Measurements from ENCODE around the gene MAP4K2.
"Not testable (repeated sequence)": the region's sequence is repeated elsewhere in the genome, so short reads cannot be mapped to it uniquely, and the experiment has no call there.

The MAP4K2 gene

GRCh38 chr11:64838600-64839334, 35.8 kb upstream of the MAP4K2 start:
- DNase-seq = no peak

GRCh38 chr11:64837887-64838351, 34.9 kb upstream of the MAP4K2 start:
- no peak for DNase-seq

GRCh38 chr11:64836448-64837072, 33.5 kb upstream of the MAP4K2 start:
- no peak for DNase-seq

GRCh38 chr11:64835616-64836447, 32.8 kb upstream of the MAP4K2 start:
- DNase-seq = no peak

GRCh38 chr11:64834723-64835615, 32.0 kb upstream of the MAP4K2 start:
- DNase-seq = no peak

- no peak for DNase-seq
Measured at GRCh38 chr11:64834031-64834722, 31.2 kb upstream of the MAP4K2 start.

GRCh38 chr11:64833509-64833908, 30.5 kb upstream of the MAP4K2 start:
- DNase-seq = no peak

- no peak for DNase-seq
Measured at GRCh38 chr11:64833198-64833502, 30.1 kb upstream of the MAP4K2 start.

GRCh38 chr11:64832467-64833197, 29.6 kb upstream of the MAP4K2 start:
- no peak for DNase-seq

GRCh38 chr11:64831411-64831891, 28.4 kb upstream of the MAP4K2 start:
- DNase-seq = no peak

GRCh38 chr11:64829536-64830251, 26.7 kb upstream of the MAP4K2 start:
- DNase-seq = no peak

GRCh38 chr11:64827451-64827839, 24.4 kb upstream of the MAP4K2 start:
- no peak for DNase-seq

GRCh38 chr11:64826578-64827450, 23.8 kb upstream of the MAP4K2 start:
- DNase-seq = no peak

GRCh38 chr11:64826062-64826461, 23.0 kb upstream of the MAP4K2 start:
- no peak for DNase-seq

- DNase-seq = no peak
Measured at GRCh38 chr11:64823568-64824119, 20.6 kb upstream of the MAP4K2 start.

- DNase-seq = no peak
Measured at GRCh38 chr11:64817476-64817875, 14.5 kb upstream of the MAP4K2 start.

GRCh38 chr11:64815433-64815832, 12.4 kb upstream of the MAP4K2 start:
- not testable (repeated sequence) for DNase-seq

GRCh38 chr11:64814712-64815187, 11.7 kb upstream of the MAP4K2 start:
- DNase-seq = no peak

- DNase-seq = no peak
Measured at GRCh38 chr11:64813826-64814225, 10.8 kb upstream of the MAP4K2 start.
